Immature natural killer cell (primary cell): Measurements from ENCODE around the gene NES. TPM values are rescaled to one million over a fixed set of nuclear protein-coding genes. Genes with fewer than 3 reads are reported as not detected.

Experiments
- DNase-seq, 3 donors: peaks; one replicate each; pipeline ENCODE4 v3.0.0; 2022; ENCODE audit warnings: mixed read lengths in 1 of 3
- H3K27ac Mint-ChIP-seq, 6 donors: one replicate each; pipeline ENCODE4 v1.8.0; 2020; ENCODE audit warnings: mixed read lengths in 6 of 6, mild to moderate bottlenecking in 5 of 6, inconsistent platforms in 4 of 6, moderate library complexity in 3 of 6
- H3K27me3 Mint-ChIP-seq, 3 donors: one replicate each; pipeline ENCODE4 v1.8.0; 2020 to 2021; ENCODE audit warnings: low read depth in 3 of 3, mild to moderate bottlenecking in 3 of 3, mixed read lengths in 3 of 3, moderate library complexity in 3 of 3, inconsistent platforms in 1 of 3
- H3K36me3 Mint-ChIP-seq, 3 donors: one replicate each; pipeline ENCODE4 v1.8.0; 2020; ENCODE audit warnings: mixed read lengths in 3 of 3, inconsistent platforms in 2 of 3, mild to moderate bottlenecking in 2 of 3
- H3K4me1 Mint-ChIP-seq, 2 donors: one replicate each; pipeline ENCODE4 v1.8.0; 2020; ENCODE audit warnings: inconsistent platforms in 2 of 2, mild to moderate bottlenecking in 2 of 2, mixed read lengths in 2 of 2, moderate library complexity in 1 of 2
- H3K4me3 Mint-ChIP-seq, 5 donors: one replicate each; pipeline ENCODE4 v1.8.0; 2020; ENCODE audit warnings: mild to moderate bottlenecking in 5 of 5, mixed read lengths in 5 of 5, inconsistent platforms in 3 of 5, moderate library complexity in 3 of 5
- H3K9me3 Mint-ChIP-seq, 6 donors: one replicate each; pipeline ENCODE4 v1.8.0; 2020; ENCODE audit warnings: mild to moderate bottlenecking in 6 of 6, mixed read lengths in 6 of 6, inconsistent platforms in 4 of 6, moderate library complexity in 3 of 6
- polyA plus RNA-seq, 3 donors: library from polyadenylated mRNA; unstranded; fragments of 300-500 nt; fragmentation: Illumina TruSeq; gene quantifications; one replicate each; pipeline ENCODE4 v1.2.3, GENCODE V29; 2021

The NES gene
- polyA plus RNA-seq, 3 donors from 2014 or later, result not detected

DNA sequence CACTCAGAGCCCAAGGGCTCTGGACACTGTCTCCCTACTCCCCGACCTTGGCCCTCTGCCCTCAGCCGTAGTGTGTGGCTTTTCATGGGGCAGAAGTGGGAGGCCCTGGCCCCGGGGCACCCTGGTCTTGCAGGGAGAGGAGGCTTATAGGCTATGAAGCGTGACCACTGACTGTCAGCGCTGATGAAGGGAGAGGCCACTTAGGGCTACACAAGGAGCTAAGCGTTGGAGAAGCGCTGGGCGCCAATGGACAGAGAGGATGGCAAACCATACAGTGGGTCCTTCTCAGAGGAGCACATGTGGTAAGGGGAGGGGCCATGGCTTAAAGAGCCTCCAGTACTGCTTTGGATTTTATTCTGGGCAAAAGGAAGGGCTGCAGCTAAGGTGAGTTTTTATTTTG, 20.3 kb upstream of the NES start:
- DNase-seq, result no peak
- no peak overlapping the region for H3K27ac Mint-ChIP-seq
- H3K36me3 Mint-ChIP-seq, result peaks cover 3 to 11% (median 5%) of the 10 kb centered on the region in 3 donors
- H3K9me3 Mint-ChIP-seq, result no peaks in the 10 kb centered on the region
- peaks cover 5 to 26% (median 15%) of the 10 kb centered on the region in 3 donors for H3K27me3 Mint-ChIP-seq
- H3K4me3 Mint-ChIP-seq, result no peak overlapping the region
- peaks cover 0 to 1% of the 10 kb centered on the region in 2 donors for H3K4me1 Mint-ChIP-seq

DNA sequence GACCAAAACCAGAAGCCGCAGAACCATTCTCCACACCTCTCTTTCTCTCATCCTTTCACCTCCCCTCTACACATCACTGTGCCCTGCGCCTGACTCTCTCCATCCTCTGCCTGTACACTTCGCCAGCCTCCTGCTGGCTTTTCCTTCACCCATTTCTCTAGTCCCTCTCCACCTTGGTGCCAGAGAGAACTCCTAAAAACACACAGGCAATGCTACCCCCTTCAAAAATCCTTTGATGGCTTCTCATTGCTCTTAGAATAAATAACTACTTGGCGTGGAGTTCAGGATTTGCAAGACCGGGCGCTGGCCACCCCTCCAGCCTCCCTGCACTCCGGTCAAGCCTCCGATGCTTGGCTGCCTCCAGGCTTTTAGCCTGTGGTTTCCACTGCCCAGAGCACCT, 19.5 kb upstream of the NES start:
- H3K27ac Mint-ChIP-seq, result no peak overlapping the region
- H3K4me1 Mint-ChIP-seq, result peaks cover 0 to 1% of the 10 kb centered on the region in 2 donors

GRCh38 chr1:156694690-156694962, 17.4 kb upstream of the NES start:
- H3K27me3 Mint-ChIP-seq, result peaks cover 12 to 33% (median 18%) of the 10 kb centered on the region in 3 donors
- H3K4me3 Mint-ChIP-seq, result no peak overlapping the region
- H3K9me3 Mint-ChIP-seq, result no peaks in the 10 kb centered on the region
- DNase-seq, result no peak
- peaks cover 0 to 1% of the 10 kb centered on the region in 2 donors for H3K4me1 Mint-ChIP-seq
- H3K36me3 Mint-ChIP-seq, result peaks cover 3 to 8% (median 5%) of the 10 kb centered on the region in 3 donors
- H3K27ac Mint-ChIP-seq, result no peak overlapping the region

More for the DNA sequence above, 19.5 kb upstream of the NES start:
- H3K27me3 Mint-ChIP-seq, result peaks cover 10 to 26% (median 15%) of the 10 kb centered on the region in 3 donors
- peak overlapping the region in 1 of 5 donors; percentile 61 for H3K4me3 Mint-ChIP-seq
- no peak for DNase-seq
- H3K36me3 Mint-ChIP-seq, result peaks cover 3 to 11% (median 5%) of the 10 kb centered on the region in 3 donors
- H3K9me3 Mint-ChIP-seq, result no peaks in the 10 kb centered on the region

- Mint-ChIP-seq H3K27ac (no peak overlapping the region), H3K36me3 (peaks cover 3 to 8% (median 5%) of the 10 kb centered on the region in 3 donors), H3K27me3 (peaks cover 14 to 34% (median 21%) of the 10 kb centered on the region in 3 donors), H3K4me1 (peaks cover 0 to 3% of the 10 kb centered on the region in 2 donors), H3K4me3 (no peak overlapping the region), H3K9me3 (no peaks in the 10 kb centered on the region)
- DNase-seq, result no peak
Measured at GRCh38 chr1:156693848-156694689, 16.9 kb upstream of the NES start.

- H3K4me3 Mint-ChIP-seq, result no peak overlapping the region
Measured at GRCh38 chr1:156692925-156693847, 16.0 kb upstream of the NES start.

GRCh38 chr1:156692441-156692924, 15.3 kb upstream of the NES start:
- H3K36me3 Mint-ChIP-seq, result peaks cover 0 to 5% (median 3%) of the 10 kb centered on the region in 3 donors
- no peaks in the 10 kb centered on the region for H3K9me3 Mint-ChIP-seq
- DNase-seq, result no peak
- no peak overlapping the region for H3K27ac Mint-ChIP-seq
- peaks cover 16 to 28% (median 22%) of the 10 kb centered on the region in 3 donors for H3K27me3 Mint-ChIP-seq
- H3K4me3 Mint-ChIP-seq, result no peak overlapping the region
- peaks cover 0 to 3% of the 10 kb centered on the region in 2 donors for H3K4me1 Mint-ChIP-seq

More at GRCh38 chr1:156692925-156693847, 16.0 kb upstream of the NES start:
- Mint-ChIP-seq H3K9me3 (no peaks in the 10 kb centered on the region), H3K4me1 (peaks cover 0 to 3% of the 10 kb centered on the region in 2 donors), H3K27me3 (peaks cover 14 to 34% (median 22%) of the 10 kb centered on the region in 3 donors), H3K36me3 (peaks cover 0 to 5% (median 3%) of the 10 kb centered on the region in 3 donors), H3K27ac (no peak overlapping the region)
- no peak for DNase-seq

- peaks cover 16 to 24% (median 22%) of the 10 kb centered on the region in 3 donors for H3K27me3 Mint-ChIP-seq
- peaks cover 0 to 3% of the 10 kb centered on the region in 2 donors for H3K4me1 Mint-ChIP-seq
Measured at GRCh38 chr1:156691665-156692440, 14.6 kb upstream of the NES start.

GRCh38 chr1:156691191-156691590, 14.0 kb upstream of the NES start:
- DNase-seq, result no peak
- no peaks in the 10 kb centered on the region for H3K36me3 Mint-ChIP-seq
- H3K4me3 Mint-ChIP-seq, result no peak overlapping the region
- H3K9me3 Mint-ChIP-seq, result no peaks in the 10 kb centered on the region
- peaks cover 16 to 21% (median 17%) of the 10 kb centered on the region in 3 donors for H3K27me3 Mint-ChIP-seq
- H3K4me1 Mint-ChIP-seq, result peaks cover 0 to 3% of the 10 kb centered on the region in 2 donors
- no peak overlapping the region for H3K27ac Mint-ChIP-seq

More at GRCh38 chr1:156691665-156692440, 14.6 kb upstream of the NES start:
- Mint-ChIP-seq H3K9me3 (no peaks in the 10 kb centered on the region), H3K4me3 (no peak overlapping the region), H3K27ac (no peak overlapping the region), H3K36me3 (peaks cover 0 to 3% (median 3%) of the 10 kb centered on the region in 3 donors)
- no peak for DNase-seq

- Mint-ChIP-seq H3K27ac (no peak overlapping the region), H3K36me3 (no peaks in the 10 kb centered on the region), H3K4me1 (peaks cover 0 to 3% of the 10 kb centered on the region in 2 donors), H3K4me3 (no peak overlapping the region), H3K9me3 (no peaks in the 10 kb centered on the region), H3K27me3 (peaks cover 16 to 23% (median 17%) of the 10 kb centered on the region in 3 donors)
- DNase-seq, result no peak
Measured at GRCh38 chr1:156690675-156691036, 13.4 kb upstream of the NES start.

- DNase-seq, result no peak
- peaks cover 17 to 26% (median 19%) of the 10 kb centered on the region in 3 donors for H3K27me3 Mint-ChIP-seq
- no peaks in the 10 kb centered on the region for H3K9me3 Mint-ChIP-seq
- H3K4me1 Mint-ChIP-seq, result peaks cover 0 to 3% of the 10 kb centered on the region in 2 donors
- H3K36me3 Mint-ChIP-seq, result no peaks in the 10 kb centered on the region
- no peak overlapping the region for H3K27ac Mint-ChIP-seq
- H3K4me3 Mint-ChIP-seq, result no peak overlapping the region
Measured at GRCh38 chr1:156689953-156690674, 12.9 kb upstream of the NES start.

- no peaks in the 10 kb centered on the region for H3K9me3 Mint-ChIP-seq
- no peaks in the 10 kb centered on the region for H3K36me3 Mint-ChIP-seq
- H3K4me3 Mint-ChIP-seq, result peak overlapping the region in 2 of 5 donors; percentile 33 to 45
- H3K27me3 Mint-ChIP-seq, result peaks cover 19 to 31% (median 21%) of the 10 kb centered on the region in 3 donors
- peaks cover 0 to 3% of the 10 kb centered on the region in 2 donors for H3K4me1 Mint-ChIP-seq
- peak; percentile 61 to 71 (median 66) for DNase-seq
- peak overlapping the region in 1 of 6 donors; percentile 74 for H3K27ac Mint-ChIP-seq
Measured at GRCh38 chr1:156689035-156689952, 12.1 kb upstream of the NES start.
